Measurements from ENCODE around the gene TNFRSF8. TPM values are rescaled to one million over a fixed set of nuclear protein-coding genes. Genes with fewer than 3 reads are reported as not detected.

The TNFRSF8 gene
- total RNA-seq, 1 experiment from 2014 or later, result 0.13 TPM

GRCh38 chr1:12078938-12079861 lies 16.1 kb downstream of the TNFRSF8 start:
- ATAC-seq (peak; percentile 67), DNase-seq (ENCODE audit: low read depth, low spot score) (peak; percentile 24)
- Histone ChIP-seq H3K27me3 (ENCODE audit: control insufficient read depth, insufficient read depth, low read length) (no peaks in the 10 kb centered on the region), H3K27ac (ENCODE audit: low read length) (no peak overlapping the region), H3K36me3 (ENCODE audit: control insufficient read depth, insufficient read depth, low read length) (peaks cover 2% of the 10 kb centered on the region; the same call in 1 of the 2 replicates), H3K4me1 (ENCODE audit: control insufficient read depth, insufficient read depth, low read length) (no peaks in the 10 kb centered on the region), H3K9me3 (ENCODE audit: control insufficient read depth, insufficient read depth, low read depth, low read length) (no peaks in the 10 kb centered on the region), H3K4me3 (ENCODE audit: low read depth in 2 of 2, low read length in 2 of 2) (no peak overlapping the region)
- ChIA-PET POLR2A (interaction anchor here (0.6 kb wide), 1 partner anchor 25 kb away, joined by 4 read pairs; no protein-coding TSS in a partner anchor), CTCF (interaction anchor here (0.6 to 1.1 kb wide), 5 partner anchors 12 to 571 kb away, joined by 3 to 8 read pairs (median 5); no protein-coding TSS in a partner anchor)
- TF ChIP-seq CTCF (IDR thresholded peaks at IDR 0.05) (peak; percentile 89), SIN3A (IDR thresholded peaks at IDR 0.05; ENCODE audit: borderline replicate concordance, insufficient read depth, low read depth, low read length) (no peak), POLR2AphosphoS5 (IDR thresholded peaks at IDR 0.05; ENCODE audit: low read depth, low read length) (no peak)
- in situ Hi-C loops (cut with HindIII; ENCODE audit: low pct_unique_long_range_greater_than_20kb, low sequenced_read_pairs) (no loop called here), intact Hi-C loops (cut with micrococcal nuclease; ENCODE audit: unreplicated experiment) (no loop called here)
- BruUV-seq (replicated peaks), result no TSS peak

- POLR2A ChIA-PET, result interaction anchor here (0.6 to 0.7 kb wide), 3 partner anchors 20 to 272 kb away, joined by 4 to 6 read pairs (median 6); no protein-coding TSS in a partner anchor
- no TSS peak for BruUV-seq (replicated peaks)
Measured at GRCh38 chr1:12080156-12080555, 17.1 kb downstream of the TNFRSF8 start.

More at GRCh38 chr1:12080156-12080555, 17.1 kb downstream of the TNFRSF8 start:
- peaks cover 2% of the 10 kb centered on the region; the same call in 1 of the 2 replicates for H3K36me3 ChIP-seq (ENCODE audit: control insufficient read depth, insufficient read depth, low read length)
- TF ChIP-seq TCF7L2 (IDR thresholded peaks at IDR 0.05; ENCODE audit: low read depth, low read length), result no peak
- TF ChIP-seq CTCF (IDR thresholded peaks at IDR 0.05), result no peak
- TF ChIP-seq POLR2AphosphoS5 (IDR thresholded peaks at IDR 0.05; ENCODE audit: low read depth, low read length), result no peak
- TF ChIP-seq SIN3A (IDR thresholded peaks at IDR 0.05; ENCODE audit: borderline replicate concordance, insufficient read depth, low read depth, low read length), result no peak
- no peak for TF ChIP-seq REST (IDR thresholded peaks at IDR 0.05; ENCODE audit: insufficient read depth in 1 of 2, low read depth in 2 of 2, low read length in 1 of 2)
- DNase-seq (ENCODE audit: low read depth, low spot score) (no peak), ATAC-seq (no peak)
- no peak overlapping the region for H3K27ac ChIP-seq (ENCODE audit: low read length)
- no peaks in the 10 kb centered on the region for H3K9me3 ChIP-seq (ENCODE audit: control insufficient read depth, insufficient read depth, low read depth, low read length)
- intact Hi-C loops (cut with micrococcal nuclease; ENCODE audit: unreplicated experiment), result no loop called here
- CTCF ChIA-PET, result interaction anchor here (1.1 kb wide), 1 partner anchor 13 kb away, joined by 5 read pairs; no protein-coding TSS in a partner anchor
- H3K27me3 ChIP-seq (ENCODE audit: control insufficient read depth, insufficient read depth, low read length), result no peaks in the 10 kb centered on the region
- no peak overlapping the region for H3K4me3 ChIP-seq (ENCODE audit: low read depth in 2 of 2, low read length in 2 of 2)
- in situ Hi-C loops (cut with HindIII; ENCODE audit: low pct_unique_long_range_greater_than_20kb, low sequenced_read_pairs), result no loop called here
- no peaks in the 10 kb centered on the region for H3K4me1 ChIP-seq (ENCODE audit: control insufficient read depth, insufficient read depth, low read length)

All from Panc1 (cell line).